SK-N-SH (cell line): ENCODE measurements around the gene DR1.

Experiments used
- CHD2 ChIP-seq: fragments of 150-350 bp; IDR thresholded peaks from 2 replicates; pipeline ENCODE4 v1.6.1; 2018; ENCODE audit warnings: low read length; ENCODE audit not compliant: partially characterized antibody
- CTCF ChIP-seq: fragments of 200-600 bp; sonication (generic); IDR thresholded peaks from 2 replicates; pipeline ENCODE4 v1.6.1; 2017; ENCODE audit warnings: antibody characterized with exemption, mild to moderate bottlenecking, moderate library complexity
- EP300 ChIP-seq, 2 experiments: IDR thresholded peaks; 2 replicates each; pipeline versions ENCODE4 v1.4.0 to v1.6.1; 2012; ENCODE audit warnings: borderline replicate concordance in 1 of 2, low read depth in 1 of 2, low read length in 1 of 2
- EZH2phosphoT487 ChIP-seq: fragments of 200-600 bp; sonication (generic); IDR thresholded peaks from 2 replicates; pipeline ENCODE4 v1.6.1; 2017; ENCODE audit warnings: low read depth, mixed run types, mild to moderate bottlenecking, antibody characterized with exemption, moderate library complexity, borderline replicate concordance
- GABPA ChIP-seq: IDR thresholded peaks from 2 replicates; pipeline ENCODE4 v1.4.0; 2012; ENCODE audit warnings: low read depth, mild to moderate bottlenecking
- POLR2AphosphoS5 ChIP-seq: IDR thresholded peaks from 2 replicates; pipeline ENCODE4 v1.6.1; 2012; ENCODE audit warnings: low read depth, low read length
- SIN3A ChIP-seq: IDR thresholded peaks from 2 replicates; pipeline ENCODE4 v1.6.1; 2012; ENCODE audit warnings: low read depth, mild to moderate bottlenecking, low read length, moderate library complexity, borderline replicate concordance
- TCF12 ChIP-seq: IDR thresholded peaks from 2 replicates; pipeline ENCODE4 v1.4.0; 2012
- USF2 ChIP-seq: fragments of 150-350 bp; IDR thresholded peaks from 2 replicates; pipeline ENCODE4 v1.6.1; 2017; ENCODE audit warnings: antibody characterized with exemption, low read length, low read depth, borderline replicate concordance
- ZBTB33 ChIP-seq: IDR thresholded peaks from 2 replicates; pipeline ENCODE4 v1.4.0; 2012; ENCODE audit warnings: low read depth, borderline replicate concordance

GRCh38 chr1:93350322-93350721 lies 4.6 kb downstream of the DR1 start:
- no peak for TF ChIP-seq SIN3A
- TF ChIP-seq TCF12: no peak
- TF ChIP-seq CHD2: no peak
- TF ChIP-seq CTCF: no peak
- TF ChIP-seq POLR2AphosphoS5: no peak
- TF ChIP-seq EP300 (IDR thresholded peaks at IDR 0.05; ENCODE audit: borderline replicate concordance in 1 of 2, low read depth in 1 of 2, low read length in 1 of 2): no peak
- TF ChIP-seq ZBTB33: no peak
- TF ChIP-seq EZH2phosphoT487: no peak
- TF ChIP-seq USF2: no peak
- TF ChIP-seq GABPA: no peak
